Measurements from ENCODE around the gene DIDO1.
A peak's percentile ranks its signal among the peaks of the same experiment; 100 is the strongest.

- TF ChIP-seq POLR2AphosphoS5 (IDR thresholded peaks at IDR 0.05; ENCODE audit: low read depth, low read length) (peak; percentile 90), JUND (IDR thresholded peaks at IDR 0.05) (no peak), USF2 (IDR thresholded peaks at IDR 0.05; ENCODE audit: borderline replicate concordance, low read depth, low read length) (no peak), MXI1 (IDR thresholded peaks at IDR 0.05; ENCODE audit: low read depth, low read length) (peak; percentile 83), CTCF (IDR thresholded peaks at IDR 0.05) (no peak), PBX3 (IDR thresholded peaks at IDR 0.05) (no peak), MAX (IDR thresholded peaks at IDR 0.05; ENCODE audit: low read depth) (peak; percentile 98), TAF1 (IDR thresholded peaks at IDR 0.05; ENCODE audit: borderline replicate concordance, low read depth, low read length) (peak; percentile 94)
Measured at GRCh38 chr20:62937268-62938104, 11.2 kb upstream of the DIDO1 start.
